HL-60 (cell line): Measurements from ENCODE around the gene PBX1.

ENCODE experiments used
- DNase-seq, 2 experiments: peaks; one replicate each; pipeline ENCODE4 v3.0.0-alpha.2; 2010 to 2020; ENCODE audit warnings: low read depth in 1 of 2, low spot score in 1 of 2
- H3K27ac ChIP-seq: fragments of 250-450 bp; sonication (Bioruptor Pico); replicated peaks from 2 replicates; pipeline ENCODE4 v1.5.1; 2020; ENCODE audit warnings: mild to moderate bottlenecking, moderate library complexity
- H3K27me3 ChIP-seq: fragments of 250-450 bp; sonication (Bioruptor Pico); 2 replicates; pipeline ENCODE4 v1.5.1; 2021; ENCODE audit warnings: mild to moderate bottlenecking, moderate library complexity; ENCODE audit not compliant: insufficient read depth, poor library complexity, severe bottlenecking
- H3K4me3 ChIP-seq: replicated peaks from 2 replicates; pipeline ENCODE4 v1.5.1; 2011; ENCODE audit warnings: mild to moderate bottlenecking, control low read depth, low read length; ENCODE audit not compliant: insufficient read depth
- GABPA ChIP-seq: IDR thresholded peaks from 2 replicates; pipeline ENCODE4 v1.6.1; 2012; ENCODE audit warnings: low read depth
- POLR2AphosphoS5 ChIP-seq: IDR thresholded peaks from 2 replicates; pipeline ENCODE4 v1.6.1; 2012; ENCODE audit warnings: low read depth
- SPI1 ChIP-seq: IDR thresholded peaks from 2 replicates; pipeline ENCODE4 v1.6.1; 2012; ENCODE audit warnings: low read depth, mild to moderate bottlenecking, borderline replicate concordance
- TF ChIP-seq, protein P1 (sequence below): IDR thresholded peaks from one replicate; pipeline ENCODE4 v1.5.1; 2011; ENCODE audit warnings: low read length, control low read depth, inconsistent platforms; ENCODE audit not compliant: insufficient read depth
- TF ChIP-seq, protein P2 (sequence below): IDR thresholded peaks from 2 replicates; pipeline ENCODE4 v1.6.1; 2012; ENCODE audit warnings: low read depth; ENCODE audit not compliant: insufficient replicate concordance

Gene PBX1

GRCh38 chr1:164857439-164857838 is 298.5 kb downstream of the PBX1 start:
- no peak for DNase-seq
- H3K27ac ChIP-seq, result no peak overlapping the region
- no peak overlapping the region for H3K4me3 ChIP-seq
- TF ChIP-seq, protein P1, sequence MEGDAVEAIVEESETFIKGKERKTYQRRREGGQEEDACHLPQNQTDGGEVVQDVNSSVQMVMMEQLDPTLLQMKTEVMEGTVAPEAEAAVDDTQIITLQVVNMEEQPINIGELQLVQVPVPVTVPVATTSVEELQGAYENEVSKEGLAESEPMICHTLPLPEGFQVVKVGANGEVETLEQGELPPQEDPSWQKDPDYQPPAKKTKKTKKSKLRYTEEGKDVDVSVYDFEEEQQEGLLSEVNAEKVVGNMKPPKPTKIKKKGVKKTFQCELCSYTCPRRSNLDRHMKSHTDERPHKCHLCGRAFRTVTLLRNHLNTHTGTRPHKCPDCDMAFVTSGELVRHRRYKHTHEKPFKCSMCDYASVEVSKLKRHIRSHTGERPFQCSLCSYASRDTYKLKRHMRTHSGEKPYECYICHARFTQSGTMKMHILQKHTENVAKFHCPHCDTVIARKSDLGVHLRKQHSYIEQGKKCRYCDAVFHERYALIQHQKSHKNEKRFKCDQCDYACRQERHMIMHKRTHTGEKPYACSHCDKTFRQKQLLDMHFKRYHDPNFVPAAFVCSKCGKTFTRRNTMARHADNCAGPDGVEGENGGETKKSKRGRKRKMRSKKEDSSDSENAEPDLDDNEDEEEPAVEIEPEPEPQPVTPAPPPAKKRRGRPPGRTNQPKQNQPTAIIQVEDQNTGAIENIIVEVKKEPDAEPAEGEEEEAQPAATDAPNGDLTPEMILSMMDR, result no peak
- TF ChIP-seq SPI1 (no peak), GABPA (no peak), POLR2AphosphoS5 (no peak)
- TF ChIP-seq, protein P2, sequence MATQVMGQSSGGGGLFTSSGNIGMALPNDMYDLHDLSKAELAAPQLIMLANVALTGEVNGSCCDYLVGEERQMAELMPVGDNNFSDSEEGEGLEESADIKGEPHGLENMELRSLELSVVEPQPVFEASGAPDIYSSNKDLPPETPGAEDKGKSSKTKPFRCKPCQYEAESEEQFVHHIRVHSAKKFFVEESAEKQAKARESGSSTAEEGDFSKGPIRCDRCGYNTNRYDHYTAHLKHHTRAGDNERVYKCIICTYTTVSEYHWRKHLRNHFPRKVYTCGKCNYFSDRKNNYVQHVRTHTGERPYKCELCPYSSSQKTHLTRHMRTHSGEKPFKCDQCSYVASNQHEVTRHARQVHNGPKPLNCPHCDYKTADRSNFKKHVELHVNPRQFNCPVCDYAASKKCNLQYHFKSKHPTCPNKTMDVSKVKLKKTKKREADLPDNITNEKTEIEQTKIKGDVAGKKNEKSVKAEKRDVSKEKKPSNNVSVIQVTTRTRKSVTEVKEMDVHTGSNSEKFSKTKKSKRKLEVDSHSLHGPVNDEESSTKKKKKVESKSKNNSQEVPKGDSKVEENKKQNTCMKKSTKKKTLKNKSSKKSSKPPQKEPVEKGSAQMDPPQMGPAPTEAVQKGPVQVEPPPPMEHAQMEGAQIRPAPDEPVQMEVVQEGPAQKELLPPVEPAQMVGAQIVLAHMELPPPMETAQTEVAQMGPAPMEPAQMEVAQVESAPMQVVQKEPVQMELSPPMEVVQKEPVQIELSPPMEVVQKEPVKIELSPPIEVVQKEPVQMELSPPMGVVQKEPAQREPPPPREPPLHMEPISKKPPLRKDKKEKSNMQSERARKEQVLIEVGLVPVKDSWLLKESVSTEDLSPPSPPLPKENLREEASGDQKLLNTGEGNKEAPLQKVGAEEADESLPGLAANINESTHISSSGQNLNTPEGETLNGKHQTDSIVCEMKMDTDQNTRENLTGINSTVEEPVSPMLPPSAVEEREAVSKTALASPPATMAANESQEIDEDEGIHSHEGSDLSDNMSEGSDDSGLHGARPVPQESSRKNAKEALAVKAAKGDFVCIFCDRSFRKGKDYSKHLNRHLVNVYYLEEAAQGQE, result no peak
- no peaks in the 10 kb centered on the region for H3K27me3 ChIP-seq

GRCh38 chr1:164858096-164858632 is 299.2 kb downstream of the PBX1 start:
- DNase-seq, result no peak
- TF ChIP-seq POLR2AphosphoS5 (no peak), SPI1 (no peak), GABPA (no peak)
- TF ChIP-seq, protein P2, result no peak
- TF ChIP-seq, protein P1, result no peak
- H3K27ac ChIP-seq, result no peak overlapping the region
- H3K27me3 ChIP-seq, result no peaks in the 10 kb centered on the region
- H3K4me3 ChIP-seq, result no peak overlapping the region

DNA sequence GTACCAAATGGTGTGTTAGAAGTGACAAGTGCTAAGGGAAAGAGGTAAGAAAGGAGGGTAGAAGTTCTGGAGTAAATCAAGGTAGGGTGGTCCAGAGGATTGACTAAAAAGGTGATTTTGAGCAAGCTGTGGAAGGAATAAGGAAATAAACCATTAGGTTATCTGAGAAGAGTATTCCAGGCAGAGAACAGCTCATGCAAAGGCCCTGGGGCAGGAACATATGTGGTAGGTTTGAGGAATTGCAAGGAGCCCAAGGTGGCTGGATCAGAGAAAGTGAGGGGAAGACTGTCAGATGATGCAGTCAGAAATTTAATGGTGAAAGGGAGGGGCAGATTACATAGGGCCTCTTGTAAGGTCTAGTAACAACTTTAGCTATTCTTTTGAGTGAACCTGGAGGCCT is 302.6 kb downstream of the PBX1 start:
- DNase-seq, result no peak
- H3K27ac ChIP-seq, result no peak overlapping the region
- TF ChIP-seq, protein P2, result no peak
- TF ChIP-seq, protein P1, result no peak
- no peak overlapping the region for H3K4me3 ChIP-seq
- H3K27me3 ChIP-seq, result no peaks in the 10 kb centered on the region
